Activated CD4-positive, alpha-beta T cell treated with anti-CD3 and anti-CD28 coated beads for 36 hours (primary cell): ENCODE data around the gene EXOC7. TPM values are rescaled to one million over a fixed set of nuclear protein-coding genes. Genes with fewer than 3 reads are reported as not detected.

ENCODE experiments used
- ATAC-seq: fragments of 200-7000 bp; cut with Tn5 transposase; one replicate; pipeline ENCODE4 v1.10.0; 2021; ENCODE audit warnings: mild to moderate bottlenecking, moderate library complexity
- CTCF ChIA-PET: fragments of 350-600 bp; sonication (Branson Sonifier 250); formaldehyde crosslinking; loops from one replicate; lab custom pipeline; 2021; ENCODE audit warnings: antibody characterized with exemption; lab: Charles Lee
- POLR2A ChIA-PET: fragments of 350-600 bp; sonication (Branson Sonifier 250); formaldehyde crosslinking; loops from one replicate; lab custom pipeline; 2021; ENCODE audit warnings: antibody characterized with exemption, inconsistent platforms; lab: Charles Lee
- DNase-seq: peaks from one replicate; pipeline ENCODE4 v3.0.0-alpha.2; 2020
- H3K27ac Mint-ChIP-seq: one replicate; pipeline ENCODE4 v1.8.0; 2021; ENCODE audit warnings: mixed read lengths
- H3K27me3 Mint-ChIP-seq: one replicate; pipeline ENCODE4 v1.8.0; 2021; ENCODE audit warnings: mixed read lengths
- H3K36me3 Mint-ChIP-seq: one replicate; pipeline ENCODE4 v1.8.0; 2021; ENCODE audit warnings: low read depth, mixed read lengths
- H3K4me1 Mint-ChIP-seq: one replicate; pipeline ENCODE4 v1.8.0; 2021; ENCODE audit warnings: mixed read lengths
- H3K4me3 Mint-ChIP-seq: one replicate; pipeline ENCODE4 v1.8.0; 2021; ENCODE audit warnings: mild to moderate bottlenecking, moderate library complexity, mixed read lengths
- H3K9me3 Mint-ChIP-seq: one replicate; pipeline ENCODE4 v1.8.0; 2021; ENCODE audit warnings: low read depth, mixed read lengths
- intact Hi-C, 2 experiments: fragments of 100-400 bp; cut with DNase I in 1 of 2; cut with micrococcal nuclease in 1 of 2; formaldehyde crosslinking; loops; one replicate each; pipeline versions ENCODE4 v1.14.2 to v1.15.1; 2022 to 2024; cut with DNase I, micrococcal nuclease
- total RNA-seq, 2 experiments: library from RNA; stranded (reverse); gene quantifications; one replicate each; pipeline ENCODE4 v1.2.3, GENCODE V29; 2021

Gene EXOC7
- total RNA-seq, 2 experiments from 2014 or later = 73.0 to 77.0 TPM

- Mint-ChIP-seq H3K4me1 (peaks cover 16% of the 10 kb centered on the region), H3K9me3 (no peaks in the 10 kb centered on the region), H3K4me3 (no peak overlapping the region), H3K27ac (no peak overlapping the region), H3K27me3 (no peaks in the 10 kb centered on the region), H3K36me3 (no peaks in the 10 kb centered on the region)
- CTCF ChIA-PET = interaction anchor here (0.7 to 10.1 kb wide), 13 partner anchors 10 to 168 kb away, joined by 3 to 150 read pairs (median 5); partner anchors contain the start of gene FOXJ1
- POLR2A ChIA-PET = no interaction called here
- intact Hi-C loops = no loop called here
- no peak for DNase-seq
- no peak for ATAC-seq
Measured at GRCh38 chr17:76125922-76126321, 22.3 kb upstream of the EXOC7 start.

- ChIA-PET CTCF (interaction anchor here (0.8 to 10.1 kb wide), 7 partner anchors 19 to 368 kb away, joined by 3 to 150 read pairs (median 11); no protein-coding TSS in a partner anchor), POLR2A (no interaction called here)
- H3K27ac Mint-ChIP-seq = no peak overlapping the region
- no peaks in the 10 kb centered on the region for H3K9me3 Mint-ChIP-seq
- no peaks in the 10 kb centered on the region for H3K36me3 Mint-ChIP-seq
- no peaks in the 10 kb centered on the region for H3K27me3 Mint-ChIP-seq
- H3K4me3 Mint-ChIP-seq = no peak overlapping the region
- ATAC-seq = no peak
- H3K4me1 Mint-ChIP-seq = peaks cover 19% of the 10 kb centered on the region
- intact Hi-C loops = no loop called here
- no peak for DNase-seq
Measured at GRCh38 chr17:76125391-76125675, 21.7 kb upstream of the EXOC7 start.

GRCh38 chr17:76124582-76125390 lies 21.2 kb upstream of the EXOC7 start:
- Mint-ChIP-seq H3K36me3 (no peaks in the 10 kb centered on the region), H3K4me1 (peaks cover 19% of the 10 kb centered on the region), H3K4me3 (no peak overlapping the region), H3K9me3 (no peaks in the 10 kb centered on the region), H3K27me3 (no peaks in the 10 kb centered on the region), H3K27ac (no peak overlapping the region)
- intact Hi-C loops = loop anchor here in 1 of 2 experiments (5.0 kb wide), 1 partner anchor 173 kb away; no protein-coding TSS in a partner anchor
- no peak for DNase-seq
- ChIA-PET CTCF (interaction anchor here (0.7 to 10.1 kb wide), 8 partner anchors 20 to 369 kb away, joined by 3 to 150 read pairs (median 8); no protein-coding TSS in a partner anchor), POLR2A (interaction anchor here (0.6 to 2.3 kb wide), 2 partner anchors 122 to 148 kb away, joined by 3 to 9 read pairs; no protein-coding TSS in a partner anchor)
- ATAC-seq = no peak

- Mint-ChIP-seq H3K4me1 (peaks cover 19% of the 10 kb centered on the region), H3K4me3 (no peak overlapping the region), H3K9me3 (no peaks in the 10 kb centered on the region), H3K36me3 (no peaks in the 10 kb centered on the region), H3K27ac (no peak overlapping the region), H3K27me3 (no peaks in the 10 kb centered on the region)
- DNase-seq (no peak), ATAC-seq (no peak)
- intact Hi-C loops = loop anchor here in 1 of 2 experiments (2.0 to 5.0 kb wide), 2 partner anchors 57 to 173 kb away; no protein-coding TSS in a partner anchor
- ChIA-PET CTCF (interaction anchor here (0.7 to 10.1 kb wide), 6 partner anchors 64 to 225 kb away, joined by 3 to 150 read pairs (median 3); no protein-coding TSS in a partner anchor), POLR2A (interaction anchor here (0.6 to 2.3 kb wide), 4 partner anchors 12 to 300 kb away, joined by 3 to 9 read pairs (median 3); no protein-coding TSS in a partner anchor)
Measured at GRCh38 chr17:76123749-76124581, 20.4 kb upstream of the EXOC7 start.

GRCh38 chr17:76123191-76123499 lies 19.6 kb upstream of the EXOC7 start:
- ATAC-seq (no peak), DNase-seq (no peak)
- Mint-ChIP-seq H3K4me3 (no peak overlapping the region), H3K27me3 (no peaks in the 10 kb centered on the region), H3K4me1 (peaks cover 19% of the 10 kb centered on the region), H3K9me3 (no peaks in the 10 kb centered on the region), H3K36me3 (no peaks in the 10 kb centered on the region), H3K27ac (peak overlapping the region; percentile 4)
- ChIA-PET POLR2A (interaction anchor here (1.1 to 2.3 kb wide), 2 partner anchors 13 to 150 kb away, joined by 3 to 9 read pairs; no protein-coding TSS in a partner anchor), CTCF (interaction anchor here (1.0 to 10.1 kb wide), 2 partner anchors 156 to 166 kb away, joined by 3 to 150 read pairs; no protein-coding TSS in a partner anchor)
- intact Hi-C loops = loop anchor here in 1 of 2 experiments (2.0 to 5.0 kb wide), 2 partner anchors 58 to 174 kb away; no protein-coding TSS in a partner anchor

- DNase-seq (no peak), ATAC-seq (no peak)
- intact Hi-C loops = loop anchor here in 1 of 2 experiments (2.0 to 5.0 kb wide), 2 partner anchors 58 to 175 kb away; no protein-coding TSS in a partner anchor
- no peaks in the 10 kb centered on the region for H3K9me3 Mint-ChIP-seq
- H3K27me3 Mint-ChIP-seq = no peaks in the 10 kb centered on the region
- peaks cover 19% of the 10 kb centered on the region for H3K4me1 Mint-ChIP-seq
- H3K4me3 Mint-ChIP-seq = no peak overlapping the region
- CTCF ChIA-PET = interaction anchor here (0.6 to 10.1 kb wide), 3 partner anchors 57 to 157 kb away, joined by 3 to 150 read pairs (median 13); no protein-coding TSS in a partner anchor
- H3K36me3 Mint-ChIP-seq = no peaks in the 10 kb centered on the region
- POLR2A ChIA-PET = interaction anchor here (2.3 kb wide), 1 partner anchor 150 kb away, joined by 9 read pairs; no protein-coding TSS in a partner anchor
- H3K27ac Mint-ChIP-seq = peak overlapping the region; percentile 80
Measured at GRCh38 chr17:76122431-76123190, 19.0 kb upstream of the EXOC7 start.

- peak overlapping the region; percentile 80 for H3K27ac Mint-ChIP-seq
- H3K27me3 Mint-ChIP-seq = no peaks in the 10 kb centered on the region
- ChIA-PET CTCF (interaction anchor here (0.6 to 10.1 kb wide), 15 partner anchors 24 to 181 kb away, joined by 3 to 150 read pairs (median 5); no protein-coding TSS in a partner anchor), POLR2A (interaction anchor here (0.8 to 2.3 kb wide), 5 partner anchors 60 to 153 kb away, joined by 3 to 9 read pairs (median 5); no protein-coding TSS in a partner anchor)
- intact Hi-C loops = loop anchor here (1.0 to 5.0 kb wide), 5 partner anchors 59 to 177 kb away; no protein-coding TSS in a partner anchor
- no peaks in the 10 kb centered on the region for H3K36me3 Mint-ChIP-seq
- H3K4me3 Mint-ChIP-seq = no peak overlapping the region
- peak; percentile 61 for DNase-seq
- peak; percentile 20 for ATAC-seq
- H3K9me3 Mint-ChIP-seq = no peaks in the 10 kb centered on the region
- H3K4me1 Mint-ChIP-seq = peaks cover 14% of the 10 kb centered on the region
Measured at GRCh38 chr17:76121932-76122430, 18.4 kb upstream of the EXOC7 start.

GRCh38 chr17:76120658-76121008 lies 17.0 kb upstream of the EXOC7 start:
- CTCF ChIA-PET = interaction anchor here (0.5 to 10.1 kb wide), 20 partner anchors 9 to 277 kb away, joined by 3 to 150 read pairs (median 5); no protein-coding TSS in a partner anchor
- no peaks in the 10 kb centered on the region for H3K27me3 Mint-ChIP-seq
- H3K27ac Mint-ChIP-seq = peak overlapping the region; percentile 84
- no peak for DNase-seq
- no peaks in the 10 kb centered on the region for H3K36me3 Mint-ChIP-seq
- intact Hi-C loops = loop anchor here (1.0 to 5.0 kb wide), 4 partner anchors 62 to 179 kb away; no protein-coding TSS in a partner anchor
- H3K9me3 Mint-ChIP-seq = no peaks in the 10 kb centered on the region
- no peak for ATAC-seq
- POLR2A ChIA-PET = interaction anchor here (1.0 to 1.5 kb wide), 2 partner anchors 61 to 69 kb away, joined by 3 to 5 read pairs; no protein-coding TSS in a partner anchor
- no peak overlapping the region for H3K4me3 Mint-ChIP-seq
- H3K4me1 Mint-ChIP-seq = peaks cover 9% of the 10 kb centered on the region

- H3K36me3 Mint-ChIP-seq = no peaks in the 10 kb centered on the region
- no peaks in the 10 kb centered on the region for H3K9me3 Mint-ChIP-seq
- intact Hi-C loops = loop anchor here in 1 of 2 experiments (5.0 kb wide), 1 partner anchor 178 kb away; no protein-coding TSS in a partner anchor
- ChIA-PET POLR2A (no interaction called here), CTCF (interaction anchor here (0.5 to 10.1 kb wide), 12 partner anchors 11 to 486 kb away, joined by 3 to 150 read pairs (median 3); no protein-coding TSS in a partner anchor)
- H3K4me3 Mint-ChIP-seq = no peak overlapping the region
- H3K27ac Mint-ChIP-seq = no peak overlapping the region
- DNase-seq = no peak
- no peak for ATAC-seq
- H3K4me1 Mint-ChIP-seq = peaks cover 9% of the 10 kb centered on the region
- no peaks in the 10 kb centered on the region for H3K27me3 Mint-ChIP-seq
Measured at GRCh38 chr17:76119409-76120371, 16.1 kb upstream of the EXOC7 start.
